Activated CD4-positive, alpha-beta T cell treated with anti-CD3 and anti-CD28 coated beads for 1 hour (primary cell): Measurements from ENCODE around the gene NEDD4L.

Experiments used
- DNase-seq: peaks from one replicate; pipeline ENCODE4 v3.0.0-alpha.2; 2020

Gene NEDD4L

GRCh38 chr18:58303363-58303762 lies 259.3 kb downstream of the NEDD4L start:
- DNase-seq, result no peak

GRCh38 chr18:58305792-58306191 lies 261.8 kb downstream of the NEDD4L start:
- no peak for DNase-seq

GRCh38 chr18:58307441-58307840 lies 263.4 kb downstream of the NEDD4L start:
- no peak for DNase-seq

- no peak for DNase-seq
Observed at GRCh38 chr18:58308463-58308862, 264.4 kb downstream of the NEDD4L start.

- DNase-seq, result no peak
Observed at GRCh38 chr18:58309099-58309498, 265.1 kb downstream of the NEDD4L start.

GRCh38 chr18:58309610-58310239 lies 265.7 kb downstream of the NEDD4L start:
- no peak for DNase-seq

GRCh38 chr18:58310517-58310916 lies 266.5 kb downstream of the NEDD4L start:
- no peak for DNase-seq

- no peak for DNase-seq
Observed at GRCh38 chr18:58311390-58311789, 267.4 kb downstream of the NEDD4L start.

GRCh38 chr18:58313491-58314032 lies 269.5 kb downstream of the NEDD4L start:
- no peak for DNase-seq

- DNase-seq, result no peak
Observed at GRCh38 chr18:58314284-58314683, 270.3 kb downstream of the NEDD4L start.

GRCh38 chr18:58315041-58315440 lies 271.0 kb downstream of the NEDD4L start:
- DNase-seq, result no peak

GRCh38 chr18:58315739-58316215 lies 271.8 kb downstream of the NEDD4L start:
- no peak for DNase-seq

- no peak for DNase-seq
Observed at GRCh38 chr18:58316396-58317342, 272.6 kb downstream of the NEDD4L start.

GRCh38 chr18:58319719-58320118 lies 275.7 kb downstream of the NEDD4L start:
- DNase-seq, result no peak

GRCh38 chr18:58320907-58321561 lies 277.0 kb downstream of the NEDD4L start:
- DNase-seq, result no peak

GRCh38 chr18:58321986-58322385 lies 278.0 kb downstream of the NEDD4L start:
- peak; percentile 25 for DNase-seq

GRCh38 chr18:58322464-58322863 lies 278.4 kb downstream of the NEDD4L start:
- no peak for DNase-seq

GRCh38 chr18:58323866-58324762 lies 280.1 kb downstream of the NEDD4L start:
- DNase-seq, result no peak

- no peak for DNase-seq
Observed at GRCh38 chr18:58324824-58325480, 280.9 kb downstream of the NEDD4L start.

- no peak for DNase-seq
Observed at GRCh38 chr18:58325494-58325893, 281.5 kb downstream of the NEDD4L start.

- DNase-seq, result no peak
Observed at GRCh38 chr18:58334061-58334460, 290.0 kb downstream of the NEDD4L start.

GRCh38 chr18:58335223-58335622 lies 291.2 kb downstream of the NEDD4L start:
- DNase-seq, result no peak
